BJ (cell line): ENCODE measurements around the gene PRKCH. TPM values are rescaled to one million over a fixed set of nuclear protein-coding genes. Genes with fewer than 3 reads are reported as not detected.

ENCODE experiments used
- CTCF ChIA-PET: fragments of 350-600 bp; formaldehyde crosslinking; extraction: SDS; loops from one replicate; lab custom pipeline; 2021; ENCODE audit warnings: antibody characterized with exemption, inconsistent platforms; lab: Yijun Ruan, JAX
- POLR2A ChIA-PET: fragments of 300-600 bp; sonication (Branson Sonifier 250); formaldehyde crosslinking; extraction: SDS; loops from one replicate; lab custom pipeline; 2021; ENCODE audit warnings: antibody characterized with exemption; lab: Charles Lee
- DNase-seq: peaks from one replicate; pipeline ENCODE4 v3.0.0-alpha.2; 2011; ENCODE audit warnings: low read depth
- H3K27me3 ChIP-seq: 2 replicates; pipeline ENCODE4 v1.6.0; 2011; ENCODE audit warnings: low read length; ENCODE audit not compliant: control insufficient read depth, insufficient read depth
- H3K36me3 ChIP-seq: 2 replicates; pipeline ENCODE4 v1.5.1; 2011; ENCODE audit warnings: low read length; ENCODE audit not compliant: control insufficient read depth, insufficient read depth
- H3K4me3 ChIP-seq: 2 replicates; pipeline ENCODE4 v1.5.1; 2011; ENCODE audit warnings: low read depth, mild to moderate bottlenecking, control low read depth, low read length
- polyA plus RNA-seq: library from polyadenylated mRNA; depleted of rRNA; stranded (reverse); fragments of >200 nt; gene quantifications from 2 replicates; pipeline ENCODE4 v1.2.3, GENCODE V29; 2011
- TF ChIP-seq, protein P1 (sequence below): IDR thresholded peaks from 2 replicates; pipeline ENCODE4 v1.5.1; 2011; ENCODE audit warnings: low read depth, mild to moderate bottlenecking, control low read depth, inconsistent platforms, low read length, moderate library complexity; ENCODE audit not compliant: insufficient read depth

The PRKCH gene
- polyA plus RNA-seq, 1 experiment = 2.0 TPM

DNA sequence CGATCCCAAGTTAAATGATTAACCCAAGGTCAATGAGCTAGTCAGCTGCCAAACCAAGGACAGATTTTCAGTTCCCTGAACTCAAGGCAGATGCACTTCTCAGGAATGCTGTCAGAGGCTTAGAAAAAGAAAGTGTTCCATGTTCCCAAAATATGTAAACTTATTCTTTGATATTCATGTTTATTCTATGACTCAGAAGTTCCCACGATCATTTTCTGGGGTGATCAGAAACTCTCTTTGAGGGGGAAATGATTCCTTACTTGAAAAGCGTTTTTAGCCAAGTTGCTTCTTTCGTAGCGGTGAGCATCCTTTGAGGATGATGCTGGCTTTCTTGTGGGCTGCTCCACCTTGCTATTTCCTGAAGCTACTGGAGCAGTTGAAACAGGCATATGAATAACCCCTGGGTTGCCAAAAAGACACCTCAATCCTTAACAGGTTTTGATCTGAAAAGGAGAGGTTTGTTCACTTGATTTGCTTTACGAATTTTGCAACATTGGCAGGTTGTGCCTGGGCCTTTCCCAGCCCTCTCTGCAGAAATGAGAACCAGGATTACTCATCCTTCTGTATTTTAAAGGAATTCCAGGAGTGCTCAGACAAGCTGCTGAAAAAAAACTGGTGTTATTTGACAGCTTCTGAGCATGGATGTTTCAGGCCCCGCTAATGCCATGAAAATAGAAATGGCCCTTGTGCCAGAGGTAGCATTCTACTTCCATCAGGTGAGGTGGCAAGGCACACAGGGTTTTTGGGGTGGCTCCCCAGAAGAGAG, 252.6 kb downstream of the PRKCH start:
- CTCF ChIA-PET = interaction anchor here (0.7 to 1.2 kb wide), 3 partner anchors 8 to 98 kb away, joined by 3 to 4 read pairs (median 3); no protein-coding TSS in a partner anchor
- Histone ChIP-seq H3K36me3 (no peaks in the 10 kb centered on the region), H3K4me3 (no peak overlapping the region), H3K27me3 (no peaks in the 10 kb centered on the region)
- POLR2A ChIA-PET = interaction anchor here (1.0 kb wide), 1 partner anchor 12 kb away, joined by 3 read pairs; no protein-coding TSS in a partner anchor
- TF ChIP-seq, protein P1, sequence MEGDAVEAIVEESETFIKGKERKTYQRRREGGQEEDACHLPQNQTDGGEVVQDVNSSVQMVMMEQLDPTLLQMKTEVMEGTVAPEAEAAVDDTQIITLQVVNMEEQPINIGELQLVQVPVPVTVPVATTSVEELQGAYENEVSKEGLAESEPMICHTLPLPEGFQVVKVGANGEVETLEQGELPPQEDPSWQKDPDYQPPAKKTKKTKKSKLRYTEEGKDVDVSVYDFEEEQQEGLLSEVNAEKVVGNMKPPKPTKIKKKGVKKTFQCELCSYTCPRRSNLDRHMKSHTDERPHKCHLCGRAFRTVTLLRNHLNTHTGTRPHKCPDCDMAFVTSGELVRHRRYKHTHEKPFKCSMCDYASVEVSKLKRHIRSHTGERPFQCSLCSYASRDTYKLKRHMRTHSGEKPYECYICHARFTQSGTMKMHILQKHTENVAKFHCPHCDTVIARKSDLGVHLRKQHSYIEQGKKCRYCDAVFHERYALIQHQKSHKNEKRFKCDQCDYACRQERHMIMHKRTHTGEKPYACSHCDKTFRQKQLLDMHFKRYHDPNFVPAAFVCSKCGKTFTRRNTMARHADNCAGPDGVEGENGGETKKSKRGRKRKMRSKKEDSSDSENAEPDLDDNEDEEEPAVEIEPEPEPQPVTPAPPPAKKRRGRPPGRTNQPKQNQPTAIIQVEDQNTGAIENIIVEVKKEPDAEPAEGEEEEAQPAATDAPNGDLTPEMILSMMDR = no peak
- no peak for DNase-seq

DNA sequence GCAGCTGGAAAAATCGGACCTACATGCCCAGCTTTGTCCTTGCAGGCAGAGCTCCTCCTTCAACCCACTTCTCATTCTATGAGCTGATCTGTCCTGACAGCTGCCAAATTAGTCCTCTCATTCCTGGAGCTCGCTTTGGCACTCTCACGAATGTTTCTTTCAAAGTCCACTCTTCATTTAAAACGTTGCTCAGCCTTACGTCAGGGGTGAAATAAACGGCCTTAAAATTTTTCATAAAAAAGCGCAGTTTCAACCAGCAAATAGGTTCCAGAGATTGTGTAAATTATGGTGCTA, 253.1 kb downstream of the PRKCH start:
- H3K27me3 ChIP-seq = no peaks in the 10 kb centered on the region
- TF ChIP-seq, protein P1 = no peak
- CTCF ChIA-PET = interaction anchor here (0.7 to 1.2 kb wide), 3 partner anchors 8 to 99 kb away, joined by 3 to 4 read pairs (median 3); no protein-coding TSS in a partner anchor
- no peak overlapping the region for H3K4me3 ChIP-seq
- DNase-seq = no peak
- POLR2A ChIA-PET = interaction anchor here (1.0 kb wide), 1 partner anchor 12 kb away, joined by 3 read pairs; no protein-coding TSS in a partner anchor
- H3K36me3 ChIP-seq = no peaks in the 10 kb centered on the region

DNA sequence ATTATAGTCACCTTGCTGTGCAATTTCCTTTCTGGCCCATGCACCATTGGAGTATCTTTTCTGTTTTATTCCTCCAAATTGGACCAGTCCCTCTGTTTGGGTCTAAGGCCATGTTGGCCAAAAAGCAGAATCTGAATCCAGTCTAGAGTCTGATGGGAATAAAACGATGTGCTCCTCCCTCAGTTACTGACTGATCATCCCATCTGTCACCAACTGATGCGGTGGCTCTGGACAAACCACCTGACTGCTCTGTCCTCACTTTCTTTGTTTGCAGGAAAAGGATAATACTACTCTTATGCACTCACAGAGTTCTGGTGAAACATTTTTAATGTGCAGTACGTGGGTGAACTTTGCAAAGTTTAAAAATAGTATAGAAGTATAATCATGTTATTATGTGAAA, 253.7 kb downstream of the PRKCH start:
- ChIA-PET POLR2A (no interaction called here), CTCF (no interaction called here)
- DNase-seq = no peak
- H3K27me3 ChIP-seq = no peaks in the 10 kb centered on the region
- H3K4me3 ChIP-seq = no peak overlapping the region
- H3K36me3 ChIP-seq = no peaks in the 10 kb centered on the region
- TF ChIP-seq, protein P1 = no peak

DNA sequence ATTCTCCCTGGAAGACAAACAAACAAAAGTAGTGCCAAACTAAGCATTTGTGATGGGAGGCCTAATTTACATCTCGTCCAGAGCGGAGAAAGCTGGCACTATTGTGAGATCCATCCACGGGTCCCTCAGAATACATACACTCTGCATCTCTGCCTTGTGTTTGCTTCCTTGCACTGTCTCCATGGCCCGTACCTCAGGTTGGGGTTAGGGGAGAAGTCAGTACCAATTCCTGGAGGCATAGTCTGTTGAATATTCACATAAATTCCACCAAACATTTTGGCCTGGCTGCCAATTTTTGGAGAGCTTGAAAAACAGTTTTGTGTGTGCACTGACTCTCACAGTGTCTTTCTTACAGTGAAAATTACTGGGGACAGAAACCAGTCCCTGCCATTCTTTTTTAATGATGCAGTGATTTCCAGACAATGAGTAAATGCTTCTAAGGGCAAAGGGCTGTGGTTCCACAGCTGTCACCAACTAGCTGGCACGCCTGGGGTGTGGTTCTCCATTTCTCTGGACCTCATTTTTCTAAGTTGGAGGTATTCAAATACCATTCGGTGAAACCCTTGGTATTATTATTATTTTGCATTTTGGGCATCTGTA, 254.3 kb downstream of the PRKCH start:
- Histone ChIP-seq H3K27me3 (no peaks in the 10 kb centered on the region), H3K4me3 (no peak overlapping the region), H3K36me3 (no peaks in the 10 kb centered on the region)
- no peak for DNase-seq
- POLR2A ChIA-PET = no interaction called here
- CTCF ChIA-PET = interaction anchor here (0.8 kb wide), 1 partner anchor 21 kb away, joined by 4 read pairs; no protein-coding TSS in a partner anchor
- TF ChIP-seq, protein P1 = no peak

DNA sequence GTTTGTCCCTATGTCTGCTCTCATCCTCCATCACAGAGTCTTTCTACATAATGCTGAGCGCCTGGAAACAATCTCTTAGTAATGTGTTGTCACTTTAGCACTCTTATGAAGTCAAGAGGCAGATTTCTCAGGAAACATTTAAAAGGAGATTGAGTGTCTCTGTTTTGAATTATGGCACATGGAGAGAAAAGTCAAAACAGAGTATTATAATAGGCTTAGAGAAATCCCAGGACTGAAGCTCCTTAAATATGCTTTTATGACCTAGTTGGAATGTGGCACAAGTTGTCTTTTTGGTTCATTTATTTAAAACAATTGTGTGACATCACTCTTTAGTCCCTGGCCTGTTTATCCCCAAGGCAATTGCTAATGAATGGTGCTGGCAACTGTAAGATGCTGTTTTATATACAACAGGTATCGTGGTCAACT, 256.1 kb downstream of the PRKCH start:
- Histone ChIP-seq H3K4me3 (no peak overlapping the region), H3K36me3 (no peaks in the 10 kb centered on the region), H3K27me3 (no peaks in the 10 kb centered on the region)
- ChIA-PET POLR2A (interaction anchor here (0.6 kb wide), 1 partner anchor 83 kb away, joined by 7 read pairs; no protein-coding TSS in a partner anchor), CTCF (no interaction called here)
- TF ChIP-seq, protein P1 = no peak
- no peak for DNase-seq
